ENCODE results near the gene ZMYND8. TPM values are rescaled to one million over a fixed set of nuclear protein-coding genes. Genes with fewer than 3 reads are reported as not detected.
"Not testable (repeated sequence)": the region's sequence is repeated elsewhere in the genome, so short reads cannot be mapped to it uniquely, and the experiment has no call there.

Gene ZMYND8
- total RNA-seq, 2 experiments from 2014 or later = 30.3 to 33.0 TPM

DNA sequence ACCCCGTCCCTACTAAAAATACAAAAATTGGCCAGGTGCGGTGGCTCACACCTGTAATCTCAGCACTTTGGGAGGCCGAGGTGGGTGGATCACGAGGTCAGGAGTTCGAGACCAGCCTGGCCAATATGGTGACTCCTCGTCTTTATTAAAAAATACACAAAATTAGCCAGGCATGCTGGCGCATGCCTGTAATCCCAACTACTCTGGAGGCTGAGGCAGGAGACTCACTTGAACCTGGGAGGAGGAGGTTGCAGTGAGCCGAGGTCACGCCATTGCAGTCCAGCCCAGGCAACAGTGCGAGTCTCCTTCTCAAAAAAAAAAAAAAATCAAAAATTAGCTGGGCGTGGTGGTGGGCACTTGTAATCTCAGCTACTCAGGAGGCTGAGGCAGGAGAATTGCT, 9.8 kb upstream of the ZMYND8 start:
- H3K36me3 Mint-ChIP-seq (ENCODE audit: low read depth); H3K27ac Mint-ChIP-seq; H3K4me3 Mint-ChIP-seq; H3K9me3 Mint-ChIP-seq; DNase-seq; intact Hi-C loops (cut with micrococcal nuclease); H3K27me3 Mint-ChIP-seq (ENCODE audit: low read depth): not testable (repeated sequence)
- CTCF ChIA-PET = interaction anchor here (0.8 to 1.9 kb wide), 5 partner anchors 9 to 93 kb away, joined by 3 to 9 read pairs (median 4); no protein-coding TSS in a partner anchor
- peaks cover 17% of the 10 kb centered on the region for H3K4me1 Mint-ChIP-seq (ENCODE audit: low read depth)

DNA sequence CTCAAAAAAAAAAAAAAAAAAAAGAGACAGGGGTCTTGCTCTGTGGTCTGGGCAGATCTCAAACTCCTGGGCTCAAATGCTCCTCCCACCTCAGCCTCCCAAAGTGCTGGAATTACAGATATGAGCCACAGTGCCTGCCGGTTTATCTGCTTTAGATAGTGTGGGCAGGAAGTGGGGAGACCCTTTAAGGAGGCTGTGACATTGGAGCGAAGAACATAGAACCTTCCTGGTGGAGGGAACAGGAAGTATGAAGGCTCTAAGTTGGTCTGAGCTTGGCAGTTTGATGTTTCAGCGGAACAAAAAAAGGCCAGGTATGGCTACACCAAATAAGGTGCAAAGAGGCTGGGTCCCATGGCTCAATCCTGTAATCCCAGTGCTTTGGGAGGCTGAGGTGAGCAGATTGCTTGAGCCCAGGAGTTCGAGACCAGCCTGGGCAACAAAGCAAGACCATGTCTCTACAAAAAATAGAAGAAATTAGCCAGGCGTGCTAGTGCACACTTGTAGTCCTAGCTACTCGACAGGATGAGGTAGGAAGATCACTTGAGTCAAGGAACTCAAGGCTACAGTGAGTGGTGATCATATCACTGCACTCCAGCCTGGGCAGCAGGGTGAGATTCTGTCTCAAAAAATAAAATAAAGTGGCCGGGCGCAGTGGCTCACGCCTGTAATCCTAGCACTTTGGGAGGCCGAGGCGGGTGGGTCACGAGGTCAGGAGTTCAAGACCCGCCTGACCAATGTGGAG, 8.7 kb upstream of the ZMYND8 start:
- intact Hi-C loops (cut with micrococcal nuclease) = no loop called here
- H3K9me3 Mint-ChIP-seq = no peaks in the 10 kb centered on the region
- CTCF ChIA-PET = interaction anchor here (0.7 to 0.8 kb wide), 2 partner anchors 19 to 123 kb away, joined by 3 read pairs; no protein-coding TSS in a partner anchor

DNA sequence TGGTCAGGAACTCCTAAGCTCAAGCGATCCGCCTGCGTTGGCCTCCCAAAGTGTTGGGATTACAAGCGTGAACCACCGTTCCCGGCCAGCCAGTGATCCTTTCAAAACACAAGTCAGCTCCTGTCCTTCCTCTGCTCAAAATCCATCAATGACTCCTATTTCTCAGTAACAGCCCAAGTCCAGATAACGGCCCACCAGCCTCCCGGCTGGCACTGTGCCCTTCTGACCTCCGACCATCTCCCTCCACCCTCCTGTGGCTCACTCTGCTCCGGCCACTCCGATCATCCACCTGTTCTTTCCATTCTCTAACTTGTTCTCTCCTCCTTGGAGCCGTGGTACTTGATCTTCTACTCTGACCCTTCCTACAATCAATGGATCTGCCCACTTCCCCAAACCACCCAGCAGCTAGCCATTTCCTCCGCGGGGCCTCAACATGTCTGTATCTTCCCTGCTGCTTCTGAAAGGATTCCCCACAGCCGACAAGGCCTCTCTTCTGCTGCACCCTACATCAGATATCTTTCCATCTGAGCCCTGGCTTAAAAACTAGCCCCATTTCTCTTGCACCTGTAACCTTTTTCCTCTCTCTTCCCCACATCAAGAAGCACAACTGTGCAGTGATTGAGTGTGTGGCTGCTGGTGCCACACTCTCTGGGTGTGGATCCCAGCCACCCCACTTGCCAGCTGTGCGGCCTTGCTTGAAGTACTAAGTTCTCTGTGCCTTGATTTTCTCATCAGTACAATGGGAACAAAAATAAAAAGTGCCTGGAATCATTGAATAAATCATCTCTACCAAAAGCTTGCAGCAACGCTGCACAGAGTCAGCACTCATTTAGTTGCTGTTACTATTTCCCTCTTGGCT, 6.1 kb upstream of the ZMYND8 start:
- Mint-ChIP-seq H3K36me3 (ENCODE audit: low read depth) (no peaks in the 10 kb centered on the region), H3K9me3 (no peaks in the 10 kb centered on the region), H3K4me3 (no peak overlapping the region), H3K4me1 (ENCODE audit: low read depth) (peaks cover 44% of the 10 kb centered on the region), H3K27ac (peak overlapping the region; percentile 4), H3K27me3 (ENCODE audit: low read depth) (no peaks in the 10 kb centered on the region)
- no peak for DNase-seq
- intact Hi-C loops (cut with micrococcal nuclease) = no loop called here
- CTCF ChIA-PET = interaction anchor here (0.6 to 7.3 kb wide), 7 partner anchors 8 to 683 kb away, joined by 3 to 61 read pairs (median 4); no protein-coding TSS in a partner anchor

More for the DNA sequence above, 8.7 kb upstream of the ZMYND8 start:
- Mint-ChIP-seq H3K27me3 (ENCODE audit: low read depth) (no peaks in the 10 kb centered on the region), H3K4me3 (no peak overlapping the region), H3K36me3 (ENCODE audit: low read depth) (no peaks in the 10 kb centered on the region), H3K27ac (no peak overlapping the region), H3K4me1 (ENCODE audit: low read depth) (peaks cover 20% of the 10 kb centered on the region)
- no peak for DNase-seq

DNA sequence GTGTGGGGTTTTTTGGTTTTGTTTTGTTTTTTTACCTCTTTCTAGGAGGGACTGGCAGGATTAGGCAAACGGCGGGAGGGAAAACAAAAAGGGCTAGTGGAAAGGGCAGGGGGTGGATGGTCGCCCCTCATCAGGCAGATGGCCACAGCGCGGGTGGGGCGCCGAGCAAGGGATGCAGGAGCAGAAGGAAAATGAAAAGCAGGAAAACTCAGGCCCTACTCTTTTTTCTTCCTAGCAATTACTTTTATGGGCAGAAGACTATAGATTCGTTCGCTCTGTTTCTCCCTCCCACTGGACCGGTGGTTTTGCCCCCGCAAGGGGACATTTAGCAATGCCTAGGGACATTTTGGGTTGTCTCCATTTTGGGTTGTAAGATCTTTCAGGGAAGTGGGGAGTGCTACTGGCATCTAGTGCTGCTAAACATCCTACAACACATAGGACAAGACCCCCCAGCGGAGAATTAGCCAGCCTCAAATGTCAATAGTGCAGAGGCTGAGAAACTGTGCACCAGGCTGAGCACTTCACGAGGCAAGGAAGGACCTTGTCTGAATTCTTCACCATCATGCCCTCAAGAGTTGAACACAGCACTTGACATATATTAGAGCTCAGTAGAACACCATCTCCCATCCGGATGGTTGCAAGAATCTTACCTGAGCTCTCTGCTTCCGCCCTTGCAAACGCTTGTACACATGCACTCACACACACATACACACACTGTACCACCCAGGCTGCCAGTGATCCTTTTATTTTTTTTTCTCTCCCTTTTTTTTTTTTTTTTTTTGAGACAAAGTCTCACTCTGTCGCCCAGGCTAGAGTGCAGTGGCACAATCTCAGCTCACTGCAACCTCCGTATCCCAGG, 4.8 kb upstream of the ZMYND8 start:
- DNase-seq = no peak
- CTCF ChIA-PET = interaction anchor here (0.6 to 7.3 kb wide), 3 partner anchors 14 to 88 kb away, joined by 6 to 61 read pairs (median 7); no protein-coding TSS in a partner anchor
- Mint-ChIP-seq H3K4me3 (no peak overlapping the region), H3K27ac (no peak overlapping the region), H3K4me1 (ENCODE audit: low read depth) (peaks cover 47% of the 10 kb centered on the region), H3K36me3 (ENCODE audit: low read depth) (no peaks in the 10 kb centered on the region), H3K9me3 (no peaks in the 10 kb centered on the region), H3K27me3 (ENCODE audit: low read depth) (no peaks in the 10 kb centered on the region)
- intact Hi-C loops (cut with micrococcal nuclease) = no loop called here

DNA sequence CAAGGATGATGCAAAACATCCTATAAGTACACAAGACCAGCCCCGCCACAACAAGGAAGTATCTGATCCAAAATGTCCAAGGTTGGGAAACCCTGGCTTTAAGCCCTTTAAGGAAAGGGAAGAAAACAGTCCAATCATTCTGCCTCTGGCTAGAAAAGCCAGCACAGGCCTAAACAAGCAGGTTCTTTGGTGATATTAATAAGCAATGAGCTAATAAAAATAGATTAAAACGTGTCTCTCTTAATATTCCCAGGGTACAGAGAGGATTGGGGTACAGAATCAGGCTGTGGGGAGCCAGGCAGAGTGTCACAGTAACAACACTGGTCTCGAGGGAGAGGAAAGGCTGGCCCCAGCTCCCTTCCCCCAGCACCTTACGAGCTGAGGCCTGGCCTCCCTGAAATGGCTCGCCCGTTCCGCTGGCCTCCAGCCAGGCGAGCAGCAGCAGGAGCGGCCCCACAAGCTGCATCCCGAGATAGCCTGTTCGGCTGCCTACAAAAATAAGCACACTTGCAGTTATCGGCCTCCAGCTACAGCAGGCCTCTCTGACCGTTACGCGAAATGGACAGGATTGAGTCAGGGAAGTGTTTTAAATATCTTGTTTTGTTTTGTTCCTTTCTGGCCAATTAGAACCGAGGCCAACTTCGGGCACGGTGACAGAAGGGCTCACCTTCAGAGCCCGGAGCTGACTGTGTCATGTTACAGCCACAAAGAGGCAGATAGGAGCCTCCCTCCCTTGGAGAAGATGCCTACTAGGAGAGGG, 4.0 kb upstream of the ZMYND8 start:
- Mint-ChIP-seq H3K36me3 (ENCODE audit: low read depth) (no peaks in the 10 kb centered on the region), H3K9me3 (no peaks in the 10 kb centered on the region)

DNA sequence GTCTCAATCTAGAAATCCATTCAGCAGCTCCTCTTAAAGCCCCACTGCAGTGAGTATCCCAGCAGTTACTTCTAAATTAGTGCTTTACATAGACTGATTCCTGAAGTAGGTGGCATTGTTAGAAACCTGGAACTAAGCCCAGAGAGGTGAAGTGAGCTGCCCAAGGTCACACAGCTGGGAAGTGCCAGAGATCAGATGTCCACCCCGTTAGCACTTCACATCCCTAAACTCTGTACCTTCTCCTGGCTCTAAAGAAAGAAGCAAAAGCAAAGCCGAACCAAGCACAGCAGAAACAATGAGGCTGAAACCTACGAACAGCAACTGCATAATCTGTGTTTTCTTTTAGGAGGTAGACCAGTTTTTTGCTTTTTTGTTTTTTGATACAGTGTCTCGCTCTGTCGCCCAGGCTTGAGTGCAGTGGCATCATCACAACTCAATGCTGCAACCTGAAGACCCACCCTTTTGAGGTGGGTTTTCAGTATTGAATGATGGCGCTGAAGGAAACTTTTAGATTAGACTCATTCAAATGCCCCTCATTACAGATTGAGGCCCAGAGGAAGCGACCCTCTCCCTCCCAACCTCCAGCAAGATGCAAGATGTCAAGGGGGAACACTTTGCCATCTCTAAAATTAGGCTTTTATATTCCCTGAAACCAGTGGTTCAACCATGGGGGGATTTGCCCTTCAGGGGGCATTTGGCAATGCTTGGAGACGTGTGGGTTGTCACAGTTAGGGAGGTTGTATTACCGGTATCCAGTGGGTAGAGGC, 3.2 kb upstream of the ZMYND8 start:
- no peak overlapping the region for H3K4me3 Mint-ChIP-seq

More for the DNA sequence above, 4.0 kb upstream of the ZMYND8 start:
- Mint-ChIP-seq H3K27me3 (ENCODE audit: low read depth) (no peaks in the 10 kb centered on the region), H3K4me3 (no peak overlapping the region), H3K27ac (no peak overlapping the region), H3K4me1 (ENCODE audit: low read depth) (peaks cover 47% of the 10 kb centered on the region)
- no peak for DNase-seq
- CTCF ChIA-PET = interaction anchor here (7.3 kb wide), 1 partner anchor 23 kb away, joined by 61 read pairs; no protein-coding TSS in a partner anchor
- intact Hi-C loops (cut with micrococcal nuclease) = no loop called here

DNA sequence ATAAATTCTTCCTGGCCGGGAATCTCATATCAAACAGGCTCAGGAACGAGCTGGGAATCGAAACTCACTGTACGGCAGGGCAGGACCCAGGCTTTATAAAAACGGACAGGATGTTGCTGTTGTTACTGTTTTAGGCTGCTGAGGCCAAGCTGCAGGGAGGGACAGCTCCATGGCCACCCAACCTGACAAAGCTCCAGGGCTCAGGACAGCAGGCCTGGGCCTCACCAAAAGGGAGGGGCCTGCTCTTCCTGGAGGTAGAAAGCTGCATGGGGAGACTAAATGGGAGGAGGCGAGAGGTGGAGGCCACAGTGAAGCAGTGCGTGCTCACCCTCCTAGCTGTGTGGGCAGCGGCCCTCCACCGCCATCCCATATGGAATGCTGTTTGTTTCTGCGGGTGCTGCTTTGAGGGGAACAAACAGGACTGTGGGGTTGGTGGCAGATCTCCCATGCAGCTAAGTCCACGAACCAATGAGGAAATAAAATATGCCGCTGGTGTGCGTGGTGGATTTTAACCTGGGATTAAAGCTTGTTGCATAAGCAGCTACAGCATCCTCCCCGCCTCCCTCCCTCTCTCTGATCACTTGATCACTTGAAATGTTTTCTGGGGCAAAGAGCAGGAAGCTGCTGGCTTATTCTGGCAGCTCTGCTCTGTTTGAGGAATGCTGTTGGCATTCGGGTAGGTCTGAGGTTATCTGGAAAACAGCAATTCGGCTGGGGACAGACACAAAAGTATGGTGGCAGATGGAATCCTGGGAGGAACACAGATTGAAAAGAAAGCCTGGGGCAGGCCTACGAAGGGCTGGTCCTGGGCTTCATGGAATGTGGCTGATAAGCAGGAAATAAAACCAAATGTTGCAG, 2.4 kb upstream of the ZMYND8 start:
- DNase-seq = peak; percentile 53
- Mint-ChIP-seq H3K4me1 (ENCODE audit: low read depth) (peaks cover 54% of the 10 kb centered on the region), H3K27me3 (ENCODE audit: low read depth) (no peaks in the 10 kb centered on the region), H3K4me3 (peak overlapping the region; percentile 40), H3K9me3 (no peaks in the 10 kb centered on the region), H3K27ac (peak overlapping the region; percentile 99), H3K36me3 (ENCODE audit: low read depth) (peaks cover 4% of the 10 kb centered on the region)
- intact Hi-C loops (cut with micrococcal nuclease) = loop anchor here (5.0 kb wide), 2 partner anchors 128 to 253 kb away; no protein-coding TSS in a partner anchor
- CTCF ChIA-PET = interaction anchor here (0.6 to 7.3 kb wide), 6 partner anchors 10 to 250 kb away, joined by 3 to 61 read pairs (median 3); no protein-coding TSS in a partner anchor

More for the DNA sequence above, 3.2 kb upstream of the ZMYND8 start:
- CTCF ChIA-PET = interaction anchor here (0.6 to 7.3 kb wide), 3 partner anchors 10 to 86 kb away, joined by 3 to 61 read pairs (median 21); no protein-coding TSS in a partner anchor
- Mint-ChIP-seq H3K27ac (peak overlapping the region; percentile 99), H3K27me3 (ENCODE audit: low read depth) (no peaks in the 10 kb centered on the region), H3K4me1 (ENCODE audit: low read depth) (peaks cover 46% of the 10 kb centered on the region), H3K36me3 (ENCODE audit: low read depth) (peaks cover 4% of the 10 kb centered on the region), H3K9me3 (no peaks in the 10 kb centered on the region)
- no peak for DNase-seq
- intact Hi-C loops (cut with micrococcal nuclease) = loop anchor here (5.0 kb wide), 2 partner anchors 128 to 253 kb away; no protein-coding TSS in a partner anchor

DNA sequence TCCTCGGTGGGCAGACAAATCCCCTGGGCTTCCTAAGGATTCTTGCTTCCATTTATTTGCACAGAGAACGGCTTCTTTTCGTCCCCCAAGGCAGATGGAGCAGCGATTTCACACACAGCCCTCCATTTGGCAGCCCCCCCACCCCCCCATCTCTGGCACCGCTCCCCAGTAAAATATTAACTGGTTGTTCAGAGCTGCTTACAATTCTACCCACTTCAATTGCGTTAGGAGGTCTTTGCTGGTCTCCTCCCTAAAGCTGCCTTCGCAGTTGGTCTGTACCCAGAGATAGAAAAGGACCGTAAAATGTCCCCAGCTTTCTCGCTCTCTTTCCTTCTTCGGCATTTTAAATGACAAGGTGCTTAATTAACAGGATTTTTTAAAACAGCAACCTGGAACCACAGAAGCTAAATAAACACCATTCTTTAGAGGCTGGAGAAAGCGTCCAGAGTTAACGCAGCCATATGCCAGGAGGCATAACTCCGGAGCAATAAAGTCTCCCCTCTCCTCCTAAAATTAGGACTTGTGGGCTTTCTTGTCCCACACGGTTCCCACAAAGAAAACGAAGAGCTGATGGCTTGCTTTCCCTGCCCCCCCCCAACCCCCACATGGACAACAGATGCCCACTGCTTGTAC, 1.7 kb upstream of the ZMYND8 start:
- H3K36me3 Mint-ChIP-seq (ENCODE audit: low read depth) = peaks cover 7% of the 10 kb centered on the region
- no peaks in the 10 kb centered on the region for H3K9me3 Mint-ChIP-seq
- no peaks in the 10 kb centered on the region for H3K27me3 Mint-ChIP-seq (ENCODE audit: low read depth)
- peak overlapping the region; percentile 99 for H3K27ac Mint-ChIP-seq
- peaks cover 59% of the 10 kb centered on the region for H3K4me1 Mint-ChIP-seq (ENCODE audit: low read depth)
- intact Hi-C loops (cut with micrococcal nuclease) = loop anchor here (5.0 kb wide), 2 partner anchors 129 to 254 kb away; no protein-coding TSS in a partner anchor
- CTCF ChIA-PET = interaction anchor here (1.1 to 7.3 kb wide), 3 partner anchors 25 to 251 kb away, joined by 3 to 61 read pairs (median 21); no protein-coding TSS in a partner anchor
- DNase-seq = no peak
- H3K4me3 Mint-ChIP-seq = peak overlapping the region; percentile 92

DNA sequence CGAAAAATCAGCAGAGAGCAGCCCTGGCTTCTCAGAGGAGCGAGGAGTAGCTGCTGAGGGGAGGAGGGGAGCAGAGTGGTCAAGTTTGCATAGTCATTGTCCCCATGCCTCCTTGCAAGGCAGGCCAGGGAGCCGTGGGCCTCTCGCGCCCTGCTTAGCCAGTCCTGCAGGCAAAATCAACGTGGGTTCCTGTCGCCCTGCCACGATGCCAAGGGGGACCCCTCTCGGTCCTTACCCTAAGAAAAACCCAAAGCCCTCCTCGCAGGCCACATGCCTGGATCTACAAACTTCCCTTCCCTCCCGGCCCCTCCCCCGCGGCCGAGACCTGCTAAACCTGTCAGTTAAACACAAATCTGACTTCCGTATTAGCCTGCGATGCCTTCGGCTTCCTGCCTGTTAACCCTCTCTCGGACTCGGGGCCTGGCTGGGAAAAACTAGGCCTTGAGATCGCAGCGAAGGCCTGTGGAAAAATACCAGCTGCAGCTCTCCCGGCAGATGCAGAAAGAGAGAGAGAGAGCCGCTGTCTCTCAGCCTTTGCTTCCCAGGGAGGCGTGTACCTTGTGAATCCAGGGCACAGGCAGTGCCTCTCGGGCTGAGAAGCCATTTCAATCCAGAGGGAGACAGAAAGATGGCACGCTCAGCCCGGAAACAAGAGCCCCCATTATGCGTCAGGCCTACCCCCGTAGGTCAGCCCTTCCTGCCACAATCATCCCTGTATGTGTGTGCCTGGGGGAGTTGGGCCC, 968 bp upstream of the ZMYND8 start:
- H3K4me3 Mint-ChIP-seq = peak overlapping the region; percentile 92
- peak overlapping the region; percentile 99 for H3K27ac Mint-ChIP-seq
- CTCF ChIA-PET = interaction anchor here (0.6 to 7.3 kb wide), 5 partner anchors 10 to 1383 kb away, joined by 3 to 61 read pairs (median 6); no protein-coding TSS in a partner anchor

More for the DNA sequence above, 968 bp upstream of the ZMYND8 start:
- Mint-ChIP-seq H3K9me3 (no peaks in the 10 kb centered on the region), H3K36me3 (ENCODE audit: low read depth) (peaks cover 11% of the 10 kb centered on the region), H3K4me1 (ENCODE audit: low read depth) (peaks cover 54% of the 10 kb centered on the region), H3K27me3 (ENCODE audit: low read depth) (no peaks in the 10 kb centered on the region)
- DNase-seq = peak; percentile 80
- intact Hi-C loops (cut with micrococcal nuclease) = loop anchor here (2.0 to 5.0 kb wide), 4 partner anchors 41 to 255 kb away; no protein-coding TSS in a partner anchor
